ENCODE measurements around the gene R3HDM4.
"Not testable (repeated sequence)": the region's sequence is repeated elsewhere in the genome, so short reads cannot be mapped to it uniquely, and the experiment has no call there.

Gene R3HDM4

GRCh38 chr19:913080-913748, at the start of gene R3HDM4:
Gene R3HDM4 (minus strand): TSS chr19:913219. CDS start chr19:913157, 62 bp downstream.
- DNase-seq (ENCODE audit: low read depth in 2 of 2) = peak; percentile 73 to 79

- DNase-seq (ENCODE audit: low read depth in 2 of 2) = no peak
These were observed 49.0 kb upstream of the R3HDM4 start for GRCh38 chr19:961866-962620.

- DNase-seq (ENCODE audit: low read depth in 2 of 2) = no peak
These were observed 47.6 kb upstream of the R3HDM4 start for GRCh38 chr19:960601-960938.

DNA sequence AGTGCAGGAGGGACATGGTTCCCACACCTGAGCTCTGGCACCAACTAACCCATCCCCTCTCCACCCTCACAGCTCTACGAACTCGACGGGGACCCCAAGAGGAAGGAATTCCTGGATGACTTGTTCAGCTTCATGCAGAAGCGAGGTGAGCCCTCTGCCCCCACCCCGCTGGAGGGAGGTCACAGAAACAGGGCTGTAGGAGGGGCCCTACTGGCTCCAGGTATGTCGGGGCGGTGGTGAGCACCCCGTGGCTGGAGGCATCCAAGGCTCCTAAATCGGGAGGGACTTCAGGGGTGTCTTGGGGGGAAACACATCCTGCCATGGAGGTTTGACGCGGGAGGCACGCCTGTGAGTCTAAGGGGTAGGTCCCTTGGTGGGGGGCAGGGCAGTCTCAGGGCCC, 47.0 kb upstream of the R3HDM4 start:
- DNase-seq (ENCODE audit: low read depth in 2 of 2) = no peak

- peak in 1 of 2 experiments; percentile 33 for DNase-seq (ENCODE audit: low read depth in 2 of 2)
These were observed 46.2 kb upstream of the R3HDM4 start for GRCh38 chr19:958967-959855.

GRCh38 chr19:957578-957977, 44.6 kb upstream of the R3HDM4 start:
- not testable (repeated sequence) for DNase-seq (ENCODE audit: low read depth in 2 of 2)

DNA sequence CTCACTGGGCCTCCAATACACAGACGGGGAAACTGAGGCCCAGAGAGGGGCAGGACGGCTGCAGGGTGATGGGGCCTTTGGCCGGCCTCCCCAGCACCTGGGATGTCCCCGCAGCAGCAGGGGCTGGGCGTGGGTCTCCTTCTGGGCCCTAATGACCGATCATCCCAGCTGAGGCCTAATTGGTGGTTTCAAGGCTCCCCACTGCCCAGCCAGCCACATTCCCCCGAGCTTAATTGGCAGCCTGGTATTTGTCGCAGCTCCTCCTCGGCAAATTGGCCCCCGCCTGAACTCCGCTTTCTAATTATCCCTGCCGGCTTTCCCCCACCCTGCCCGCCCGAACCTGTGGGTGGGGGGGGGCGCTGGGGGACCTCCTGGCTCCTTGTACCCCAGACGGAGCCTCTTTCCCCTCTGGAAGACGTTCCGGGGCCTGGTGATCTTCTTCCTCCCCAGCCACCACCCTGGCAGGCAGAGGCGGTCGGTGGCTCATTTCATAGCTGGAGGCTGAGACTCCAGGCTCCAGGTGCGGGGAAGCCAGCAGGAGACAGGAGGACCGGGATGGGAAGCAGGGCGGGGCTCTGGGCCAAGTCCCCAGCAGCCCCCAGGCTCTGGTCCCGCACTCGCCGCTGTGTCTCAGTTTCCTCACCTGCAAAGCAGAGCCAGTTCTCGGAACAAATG, 43.9 kb upstream of the R3HDM4 start:
- DNase-seq (ENCODE audit: low read depth in 2 of 2) = no peak

GRCh38 chr19:955803-956765, 43.1 kb upstream of the R3HDM4 start:
- DNase-seq (ENCODE audit: low read depth in 2 of 2) = no peak

DNA sequence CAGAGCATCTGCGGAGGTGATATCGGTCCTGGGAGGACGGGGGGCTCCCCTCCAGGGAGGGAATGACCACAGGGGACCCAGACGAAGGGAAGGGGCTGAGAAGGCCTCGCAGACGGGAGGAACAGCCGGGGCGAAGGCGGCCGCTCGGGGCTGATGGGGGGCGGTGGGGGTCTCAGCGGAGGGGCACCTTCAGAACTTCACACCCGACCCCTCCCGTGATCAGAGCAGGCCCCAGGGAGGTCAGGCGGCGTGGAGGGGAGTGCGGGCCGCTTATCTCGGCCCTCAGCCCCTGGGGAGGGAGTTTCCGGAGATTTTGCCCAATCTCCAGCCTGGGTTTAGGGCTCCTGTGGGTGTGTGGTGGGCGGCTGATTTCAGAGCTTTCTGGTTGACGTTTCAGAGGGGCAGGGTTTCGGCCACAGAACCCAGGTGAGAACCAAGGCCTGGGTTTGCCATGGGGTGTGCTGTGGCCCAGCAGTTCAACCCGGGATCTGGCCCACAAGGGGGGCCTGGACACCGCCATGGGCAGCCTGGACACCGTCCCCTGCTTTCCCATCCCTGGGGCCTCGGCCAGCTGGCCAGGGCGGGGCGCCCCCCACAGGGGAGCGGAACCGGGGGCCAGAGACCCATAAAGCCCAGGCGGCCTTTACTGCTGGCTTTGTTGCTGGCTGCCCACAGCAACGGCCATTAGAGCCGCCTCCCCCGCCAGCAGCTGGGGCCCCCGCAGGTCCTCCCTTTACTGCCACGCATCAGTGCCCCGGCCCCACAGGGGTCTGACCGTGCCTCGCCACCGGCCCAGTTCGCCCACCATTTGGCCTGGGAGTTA, 41.9 kb upstream of the R3HDM4 start:
- no peak for DNase-seq (ENCODE audit: low read depth in 2 of 2)

GRCh38 chr19:954272-954671, 41.3 kb upstream of the R3HDM4 start:
- DNase-seq (ENCODE audit: low read depth in 2 of 2) = no peak

DNA sequence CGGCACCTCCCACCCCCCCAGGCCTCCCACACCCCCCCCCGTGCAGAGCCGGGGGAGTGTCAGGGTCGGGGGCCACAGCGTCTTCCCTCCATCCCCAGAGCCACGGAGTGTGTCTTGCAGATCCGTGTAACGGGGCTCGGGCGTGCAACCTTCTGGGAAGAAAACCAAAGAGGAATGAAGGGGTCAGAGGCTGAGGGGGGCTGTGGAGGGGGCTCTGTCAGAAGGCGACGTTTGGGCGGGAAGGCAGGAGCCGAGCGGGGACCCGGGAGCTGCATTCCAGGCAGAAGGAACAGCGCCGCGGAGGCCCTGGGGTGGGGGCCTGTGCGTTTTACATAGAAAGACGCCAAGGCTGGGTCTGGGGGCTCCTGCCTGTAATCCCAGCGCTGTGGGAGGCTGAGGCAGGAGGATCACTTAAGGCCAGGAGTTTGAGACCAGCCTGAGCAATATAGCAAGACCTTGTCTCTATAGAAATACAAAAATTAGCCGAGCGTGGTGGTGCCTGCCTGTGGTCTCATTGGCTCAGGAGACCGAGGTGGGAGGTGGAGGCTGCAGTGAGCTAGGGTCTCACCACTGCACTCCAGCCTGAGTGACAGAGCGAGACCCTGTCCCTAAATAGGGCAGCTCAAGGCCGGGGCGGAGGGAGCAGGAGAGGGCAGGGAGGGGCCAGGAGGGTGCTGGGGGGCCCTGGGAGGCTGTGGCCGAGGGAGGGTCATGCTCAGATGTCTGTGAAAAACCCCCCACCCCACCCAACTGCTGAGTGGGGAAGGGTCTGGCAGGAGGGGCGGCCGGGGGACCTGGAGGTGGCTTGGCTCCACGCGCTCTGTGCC, 40.6 kb upstream of the R3HDM4 start:
- DNase-seq (ENCODE audit: low read depth in 2 of 2) = no peak

DNA sequence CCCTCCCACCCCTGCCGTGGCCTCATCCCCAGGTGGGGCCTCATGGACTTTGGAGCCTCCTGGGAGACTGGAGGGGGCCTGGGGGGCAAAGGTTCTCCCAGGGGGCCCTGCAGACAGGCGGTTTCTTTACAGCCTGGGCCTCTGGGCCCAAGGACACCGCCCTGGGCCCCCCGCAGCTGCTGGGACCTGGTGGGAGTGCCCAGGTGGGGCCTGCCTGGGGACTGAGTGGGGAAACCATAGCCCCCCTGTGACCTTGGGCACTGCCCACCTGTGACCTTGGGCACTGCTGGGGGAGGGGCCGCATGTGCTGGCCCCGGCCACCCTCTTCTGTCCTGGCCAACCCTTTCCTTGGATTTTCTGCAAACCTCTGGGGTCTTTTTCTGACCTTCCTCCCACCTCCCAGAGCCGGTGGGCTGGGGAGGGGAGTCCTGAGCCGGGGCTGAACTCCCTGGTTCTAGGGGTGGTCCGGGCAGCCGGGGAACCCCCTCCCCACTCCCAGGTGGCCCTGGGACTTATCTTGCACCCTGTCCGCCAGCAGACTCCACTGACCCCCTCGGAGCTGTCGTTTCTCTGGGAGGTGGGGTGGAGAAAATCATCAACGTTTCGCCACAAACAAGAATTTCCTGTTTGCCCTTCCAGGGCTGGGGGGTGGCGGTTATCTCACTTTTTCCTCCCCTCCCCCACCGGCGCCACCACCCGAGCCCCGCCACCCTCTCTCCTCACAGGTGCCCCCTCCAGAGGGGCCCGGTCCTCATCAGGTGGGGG, 39.8 kb upstream of the R3HDM4 start:
- DNase-seq (ENCODE audit: low read depth in 2 of 2) = no peak

DNA sequence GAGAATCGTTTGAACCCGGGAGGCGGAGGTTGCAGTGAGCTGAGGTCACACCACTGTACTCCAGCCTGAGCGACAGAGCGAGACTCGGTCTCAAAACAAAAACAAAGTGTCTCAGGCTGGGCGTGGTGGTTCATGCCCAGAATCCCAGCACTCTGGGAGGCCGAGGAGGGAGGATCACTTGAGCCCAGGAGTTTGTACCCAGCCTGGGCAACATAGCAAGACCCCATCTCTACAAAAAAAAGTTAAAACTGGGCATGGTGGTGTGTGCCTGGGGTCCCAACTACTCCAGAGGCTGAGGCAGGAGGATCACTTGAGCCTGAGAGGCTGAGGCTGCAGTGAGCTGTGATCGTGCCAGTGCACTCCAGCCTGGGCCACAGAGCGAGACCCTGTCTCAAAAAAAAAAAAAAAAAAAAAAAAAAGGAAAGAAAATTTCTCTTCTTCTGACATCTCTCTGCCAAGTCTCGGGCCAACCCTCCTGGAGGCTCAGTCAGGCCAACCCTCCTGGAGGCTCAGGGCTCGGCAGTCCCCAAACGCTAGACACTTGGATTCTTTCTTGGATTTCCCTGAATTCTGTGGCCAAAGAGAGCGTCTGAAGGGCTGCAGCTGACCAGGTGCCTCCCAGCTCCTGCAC, 39.1 kb upstream of the R3HDM4 start:
- DNase-seq (ENCODE audit: low read depth in 2 of 2) = no peak

GRCh38 chr19:950352-951066, 37.5 kb upstream of the R3HDM4 start:
- DNase-seq (ENCODE audit: low read depth in 2 of 2) = no peak

- no peak for DNase-seq (ENCODE audit: low read depth in 2 of 2)
These were observed 36.0 kb upstream of the R3HDM4 start for GRCh38 chr19:948842-949496.

GRCh38 chr19:947707-948539, 34.9 kb upstream of the R3HDM4 start:
- no peak for DNase-seq (ENCODE audit: low read depth in 2 of 2)

All from stimulated activated CD4-positive, alpha-beta T cell treated with anti-CD3 and anti-CD28 coated beads, Interleukin-12 subunit alpha, Interleukin-12 subunit beta, amount 100 ng/mL, for 24 hours (primary cell).